MCF 10A (cell line): ENCODE data around the gene MICA. TPM values are rescaled to one million over a fixed set of nuclear protein-coding genes. Genes with fewer than 3 reads are reported as not detected.
"Not testable (repeated sequence)": the region's sequence is repeated elsewhere in the genome, so short reads cannot be mapped to it uniquely, and the experiment has no call there.

Experiments used
- BruUV-seq: library from RNA; stranded (reverse); fragments of 400-500 nt; replicated peaks from 2 replicates; lab custom pipeline; 2021; lab: Mats Ljungman, UMichigan
- CTCF ChIA-PET: fragments of 300-600 bp; sonication (Branson Sonifier 250); formaldehyde crosslinking; extraction: SDS; loops from one replicate; lab custom pipeline; 2021; ENCODE audit warnings: antibody characterized with exemption, inconsistent platforms; lab: Yijun Ruan, JAX
- POLR2A ChIA-PET: fragments of 300-600, 350-650 bp; sonication (Branson Sonifier 250); formaldehyde crosslinking; extraction: SDS; loops from one replicate; lab custom pipeline; 2020; ENCODE audit warnings: antibody characterized with exemption, inconsistent platforms; lab: Yijun Ruan, JAX
- DNase-seq: peaks from one replicate; pipeline ENCODE4 v3.0.0-alpha.2; 2018; ENCODE audit not compliant: unreplicated experiment
- H3K27ac Mint-ChIP-seq: one replicate; pipeline ENCODE4 v1.8.0; 2022; ENCODE audit warnings: mild to moderate bottlenecking, low read depth, mixed read lengths; ENCODE audit not compliant: unreplicated experiment
- H3K27me3 Mint-ChIP-seq: one replicate; pipeline ENCODE4 v1.8.0; 2022; ENCODE audit warnings: mixed read lengths; ENCODE audit not compliant: insufficient read depth, unreplicated experiment
- H3K36me3 Mint-ChIP-seq: one replicate; pipeline ENCODE4 v1.8.0; 2022; ENCODE audit warnings: mild to moderate bottlenecking, moderate library complexity, mixed read lengths; ENCODE audit not compliant: insufficient read depth, unreplicated experiment
- H3K4me1 Mint-ChIP-seq: one replicate; pipeline ENCODE4 v1.8.0; 2022; ENCODE audit warnings: mixed read lengths; ENCODE audit not compliant: insufficient read depth, unreplicated experiment
- H3K4me3 Mint-ChIP-seq: one replicate; pipeline ENCODE4 v1.8.0; 2022; ENCODE audit warnings: mild to moderate bottlenecking, moderate library complexity, mixed read lengths; ENCODE audit not compliant: unreplicated experiment
- H3K9me3 Mint-ChIP-seq: one replicate; pipeline ENCODE4 v1.8.0; 2022; ENCODE audit warnings: mixed read lengths; ENCODE audit not compliant: unreplicated experiment
- intact Hi-C: fragments of 100-400 bp; cut with micrococcal nuclease; formaldehyde crosslinking; loops from 2 replicates; pipeline ENCODE4 v1.14.1; 2022
- total RNA-seq: library from RNA; stranded (reverse); gene quantifications from 2 replicates; pipeline ENCODE4 v1.2.3, GENCODE V29; 2022
- TF ChIP-seq, protein P1 (sequence below): fragments of 200-600 bp; IDR thresholded peaks from one replicate; pipeline ENCODE4 v1.8.0; 2022; ENCODE audit warnings: antibody characterized with exemption, mild to moderate bottlenecking; ENCODE audit not compliant: unreplicated experiment

Gene MICA
- total RNA-seq, 1 experiment from 2014 or later, result 18.0 TPM

- peaks cover 10% of the 10 kb centered on the region for H3K9me3 Mint-ChIP-seq
- H3K36me3 Mint-ChIP-seq, result no peaks in the 10 kb centered on the region
- H3K4me3 Mint-ChIP-seq, result no peak overlapping the region
- no peaks in the 10 kb centered on the region for H3K4me1 Mint-ChIP-seq
- intact Hi-C loops, result no loop called here
- no TSS peak for BruUV-seq
- no peak overlapping the region for H3K27ac Mint-ChIP-seq
- TF ChIP-seq, protein P1, sequence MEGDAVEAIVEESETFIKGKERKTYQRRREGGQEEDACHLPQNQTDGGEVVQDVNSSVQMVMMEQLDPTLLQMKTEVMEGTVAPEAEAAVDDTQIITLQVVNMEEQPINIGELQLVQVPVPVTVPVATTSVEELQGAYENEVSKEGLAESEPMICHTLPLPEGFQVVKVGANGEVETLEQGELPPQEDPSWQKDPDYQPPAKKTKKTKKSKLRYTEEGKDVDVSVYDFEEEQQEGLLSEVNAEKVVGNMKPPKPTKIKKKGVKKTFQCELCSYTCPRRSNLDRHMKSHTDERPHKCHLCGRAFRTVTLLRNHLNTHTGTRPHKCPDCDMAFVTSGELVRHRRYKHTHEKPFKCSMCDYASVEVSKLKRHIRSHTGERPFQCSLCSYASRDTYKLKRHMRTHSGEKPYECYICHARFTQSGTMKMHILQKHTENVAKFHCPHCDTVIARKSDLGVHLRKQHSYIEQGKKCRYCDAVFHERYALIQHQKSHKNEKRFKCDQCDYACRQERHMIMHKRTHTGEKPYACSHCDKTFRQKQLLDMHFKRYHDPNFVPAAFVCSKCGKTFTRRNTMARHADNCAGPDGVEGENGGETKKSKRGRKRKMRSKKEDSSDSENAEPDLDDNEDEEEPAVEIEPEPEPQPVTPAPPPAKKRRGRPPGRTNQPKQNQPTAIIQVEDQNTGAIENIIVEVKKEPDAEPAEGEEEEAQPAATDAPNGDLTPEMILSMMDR, result no peak
- ChIA-PET CTCF (interaction anchor here (0.7 to 2.5 kb wide), 3 partner anchors 22 to 40 kb away, joined by 3 to 12 read pairs (median 7); no protein-coding TSS in a partner anchor), POLR2A (interaction anchor here (2.7 kb wide), 1 partner anchor 40 kb away, joined by 13 read pairs; no protein-coding TSS in a partner anchor)
- peaks cover 40% of the 10 kb centered on the region for H3K27me3 Mint-ChIP-seq
- no peak for DNase-seq
These were observed 34.8 kb downstream of the MICA start for GRCh38 chr6:31438222-31438621.

DNA sequence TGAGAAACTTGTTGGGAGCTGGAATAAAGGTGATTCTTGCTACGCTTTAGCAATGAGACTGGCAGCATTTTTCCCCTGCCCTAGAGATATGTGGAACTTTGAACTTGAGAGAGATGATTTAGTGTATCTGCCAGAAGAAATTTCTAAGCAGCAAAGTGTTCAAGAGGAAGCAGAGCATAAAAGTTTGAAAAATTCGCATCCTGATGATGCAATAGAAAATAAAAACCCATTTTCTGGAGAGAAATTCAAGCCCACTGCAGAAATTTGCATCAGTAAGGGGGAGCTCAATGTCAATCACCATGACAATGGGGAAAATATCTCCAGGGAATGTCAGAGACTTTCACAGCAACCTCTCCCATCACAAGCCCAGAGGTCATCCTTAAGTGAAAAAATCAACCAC is 35.3 kb downstream of the MICA start:
- Mint-ChIP-seq H3K27ac (no peak overlapping the region), H3K9me3 (peaks cover 10% of the 10 kb centered on the region), H3K4me1 (no peaks in the 10 kb centered on the region), H3K4me3 (no peak overlapping the region), H3K27me3 (peaks cover 40% of the 10 kb centered on the region), H3K36me3 (no peaks in the 10 kb centered on the region)
- CTCF ChIA-PET, result interaction anchor here (0.7 to 2.5 kb wide), 3 partner anchors 23 to 41 kb away, joined by 3 to 12 read pairs (median 7); no protein-coding TSS in a partner anchor
- POLR2A ChIA-PET, result interaction anchor here (2.7 kb wide), 1 partner anchor 40 kb away, joined by 13 read pairs; no protein-coding TSS in a partner anchor
- TF ChIP-seq, protein P1, result no peak
- intact Hi-C loops, result no loop called here
- no TSS peak for BruUV-seq
- DNase-seq, result no peak

GRCh38 chr6:31441365-31442267 is 38.2 kb downstream of the MICA start:
- peak; percentile 72 for DNase-seq
- TF ChIP-seq, protein P1, result peak; percentile 82
- H3K9me3 Mint-ChIP-seq, result peaks cover 10% of the 10 kb centered on the region
- peaks cover 45% of the 10 kb centered on the region for H3K27me3 Mint-ChIP-seq
- no peaks in the 10 kb centered on the region for H3K36me3 Mint-ChIP-seq
- ChIA-PET POLR2A (interaction anchor here (0.6 to 2.2 kb wide), 5 partner anchors 31 to 258 kb away, joined by 3 to 15 read pairs (median 4); no protein-coding TSS in a partner anchor), CTCF (interaction anchor here (0.6 to 2.3 kb wide), 24 partner anchors 10 to 741 kb away, joined by 3 to 18 read pairs (median 4); partner anchors contain the start of gene MICA)
- H3K4me1 Mint-ChIP-seq, result no peaks in the 10 kb centered on the region
- peak overlapping the region; percentile 4 for H3K4me3 Mint-ChIP-seq
- no TSS peak for BruUV-seq
- intact Hi-C loops, result loop anchor here (1.0 kb wide), 1 partner anchor 44 kb away; no protein-coding TSS in a partner anchor
- no peak overlapping the region for H3K27ac Mint-ChIP-seq

DNA sequence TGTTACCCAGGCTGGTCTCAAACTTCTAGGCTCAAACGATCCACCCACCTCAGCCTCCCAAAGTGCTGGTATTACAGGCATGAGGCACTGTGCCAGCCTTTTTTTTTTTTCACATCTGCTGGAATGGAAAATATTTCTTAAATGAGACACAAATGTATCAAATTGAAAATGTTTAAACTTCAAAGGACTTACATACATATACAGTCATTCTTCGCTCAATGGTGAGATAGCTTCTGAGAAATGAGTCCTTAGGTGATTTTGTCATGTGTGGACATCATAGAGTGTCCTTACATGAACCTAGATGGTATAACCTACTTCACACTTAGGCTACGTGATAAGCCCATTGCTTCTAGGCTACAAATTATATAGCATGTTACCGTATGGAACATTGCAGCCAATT is 43.1 kb downstream of the MICA start:
- no peak overlapping the region for H3K27ac Mint-ChIP-seq
- TF ChIP-seq, protein P1, result no peak
- no peaks in the 10 kb centered on the region for H3K36me3 Mint-ChIP-seq
- H3K4me1 Mint-ChIP-seq, result no peaks in the 10 kb centered on the region
- no peak overlapping the region for H3K4me3 Mint-ChIP-seq
- BruUV-seq, result no TSS peak
- DNase-seq, result no peak
- peaks cover 47% of the 10 kb centered on the region for H3K27me3 Mint-ChIP-seq
- CTCF ChIA-PET, result interaction anchor here (0.7 kb wide), 2 partner anchors 46 to 48 kb away, joined by 3 read pairs; no protein-coding TSS in a partner anchor
- intact Hi-C loops, result no loop called here
- POLR2A ChIA-PET, result no interaction called here
- H3K9me3 Mint-ChIP-seq, result no peaks in the 10 kb centered on the region

- DNase-seq, H3K4me3 Mint-ChIP-seq, H3K4me1 Mint-ChIP-seq, H3K9me3 Mint-ChIP-seq, POLR2A ChIA-PET, intact Hi-C loops, BruUV-seq, H3K36me3 Mint-ChIP-seq, H3K27ac Mint-ChIP-seq: not testable (repeated sequence)
- CTCF ChIA-PET, result interaction anchor here (0.7 kb wide), 1 partner anchor 47 kb away, joined by 3 read pairs; no protein-coding TSS in a partner anchor
- H3K27me3 Mint-ChIP-seq, result peaks cover 54% of the 10 kb centered on the region
These were observed 43.8 kb downstream of the MICA start for GRCh38 chr6:31446999-31447789.
